Measurements from ENCODE around the gene AKT1.
A peak's percentile ranks its signal among the peaks of the same experiment; 100 is the strongest.

The AKT1 gene

DNA sequence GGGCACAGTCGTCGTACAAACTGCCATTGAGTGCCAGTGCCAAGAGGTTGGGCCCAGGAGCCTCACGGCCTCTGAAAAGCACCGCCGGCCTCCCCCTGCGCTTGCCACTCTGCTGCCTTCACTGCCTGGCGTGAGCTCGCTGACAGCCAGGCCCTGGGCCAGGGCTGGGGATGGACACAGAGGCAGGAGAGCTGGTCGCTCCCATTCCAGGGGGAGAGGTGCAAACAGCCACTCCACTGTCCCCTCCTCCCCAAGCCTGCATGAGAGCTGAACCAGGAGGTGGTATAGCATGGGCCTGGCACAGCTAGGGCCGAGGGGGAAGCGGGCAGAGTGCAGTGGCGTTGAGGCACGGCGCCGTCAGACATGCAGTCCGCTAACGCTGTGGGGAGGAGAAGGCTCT is 66.9 kb downstream of the AKT1 start:
- DNase-seq (ENCODE audit: extremely low read depth, low read depth) = no peak
- no peak overlapping the region for H3K4me3 ChIP-seq (replicated peaks; ENCODE audit: low read depth, low read length)
- TF ChIP-seq, protein P1, sequence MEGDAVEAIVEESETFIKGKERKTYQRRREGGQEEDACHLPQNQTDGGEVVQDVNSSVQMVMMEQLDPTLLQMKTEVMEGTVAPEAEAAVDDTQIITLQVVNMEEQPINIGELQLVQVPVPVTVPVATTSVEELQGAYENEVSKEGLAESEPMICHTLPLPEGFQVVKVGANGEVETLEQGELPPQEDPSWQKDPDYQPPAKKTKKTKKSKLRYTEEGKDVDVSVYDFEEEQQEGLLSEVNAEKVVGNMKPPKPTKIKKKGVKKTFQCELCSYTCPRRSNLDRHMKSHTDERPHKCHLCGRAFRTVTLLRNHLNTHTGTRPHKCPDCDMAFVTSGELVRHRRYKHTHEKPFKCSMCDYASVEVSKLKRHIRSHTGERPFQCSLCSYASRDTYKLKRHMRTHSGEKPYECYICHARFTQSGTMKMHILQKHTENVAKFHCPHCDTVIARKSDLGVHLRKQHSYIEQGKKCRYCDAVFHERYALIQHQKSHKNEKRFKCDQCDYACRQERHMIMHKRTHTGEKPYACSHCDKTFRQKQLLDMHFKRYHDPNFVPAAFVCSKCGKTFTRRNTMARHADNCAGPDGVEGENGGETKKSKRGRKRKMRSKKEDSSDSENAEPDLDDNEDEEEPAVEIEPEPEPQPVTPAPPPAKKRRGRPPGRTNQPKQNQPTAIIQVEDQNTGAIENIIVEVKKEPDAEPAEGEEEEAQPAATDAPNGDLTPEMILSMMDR (IDR thresholded peaks at IDR 0.05; ENCODE audit: low read depth, low read length, missing control alignments) = no peak

DNA sequence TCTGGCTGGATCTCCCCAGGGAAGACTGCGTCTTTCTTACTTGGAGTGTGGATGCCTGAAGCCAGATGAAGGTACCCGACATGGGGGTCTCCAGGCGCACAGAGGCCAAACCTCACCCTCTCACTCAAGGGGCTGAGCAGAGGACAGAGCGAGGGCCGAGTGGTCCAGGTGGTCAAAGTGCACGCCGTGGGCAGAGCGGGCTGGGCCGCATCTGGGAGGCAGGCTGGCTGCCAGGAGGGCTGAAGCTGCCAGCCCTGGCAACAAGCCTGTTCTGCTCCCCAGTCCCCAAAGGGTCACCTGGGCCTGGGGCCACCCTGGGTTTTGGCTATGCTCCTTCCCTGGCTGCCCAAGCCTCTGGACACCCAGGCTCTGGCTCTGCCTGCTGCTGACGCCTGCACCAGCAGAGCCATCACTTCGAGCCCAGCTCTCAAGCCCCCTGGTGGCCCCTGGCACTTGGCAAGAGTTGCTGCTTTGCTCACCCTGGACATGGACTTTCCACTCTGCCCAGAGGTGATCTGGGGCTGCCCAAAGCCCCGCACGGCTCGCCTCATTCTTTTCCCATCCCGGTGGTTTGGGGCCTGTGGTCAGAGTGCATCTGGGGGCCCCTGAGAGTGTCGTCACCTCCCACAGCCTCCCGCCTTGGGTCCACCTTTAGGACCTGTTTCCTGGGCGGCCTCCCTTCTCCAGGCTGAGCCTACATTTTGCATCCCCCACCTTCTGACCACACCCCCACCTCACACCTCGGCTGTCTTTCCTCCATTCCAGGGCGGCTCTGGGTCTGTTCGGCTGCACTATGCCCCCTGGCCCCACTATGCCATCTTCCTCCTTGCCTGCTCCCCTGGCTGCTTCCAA is 68.7 kb downstream of the AKT1 start:
- no peak for DNase-seq (ENCODE audit: extremely low read depth, low read depth)
- no peak overlapping the region for H3K4me3 ChIP-seq (replicated peaks; ENCODE audit: low read depth, low read length)
- TF ChIP-seq, protein P1 (IDR thresholded peaks at IDR 0.05; ENCODE audit: low read depth, low read length, missing control alignments) = no peak

DNA sequence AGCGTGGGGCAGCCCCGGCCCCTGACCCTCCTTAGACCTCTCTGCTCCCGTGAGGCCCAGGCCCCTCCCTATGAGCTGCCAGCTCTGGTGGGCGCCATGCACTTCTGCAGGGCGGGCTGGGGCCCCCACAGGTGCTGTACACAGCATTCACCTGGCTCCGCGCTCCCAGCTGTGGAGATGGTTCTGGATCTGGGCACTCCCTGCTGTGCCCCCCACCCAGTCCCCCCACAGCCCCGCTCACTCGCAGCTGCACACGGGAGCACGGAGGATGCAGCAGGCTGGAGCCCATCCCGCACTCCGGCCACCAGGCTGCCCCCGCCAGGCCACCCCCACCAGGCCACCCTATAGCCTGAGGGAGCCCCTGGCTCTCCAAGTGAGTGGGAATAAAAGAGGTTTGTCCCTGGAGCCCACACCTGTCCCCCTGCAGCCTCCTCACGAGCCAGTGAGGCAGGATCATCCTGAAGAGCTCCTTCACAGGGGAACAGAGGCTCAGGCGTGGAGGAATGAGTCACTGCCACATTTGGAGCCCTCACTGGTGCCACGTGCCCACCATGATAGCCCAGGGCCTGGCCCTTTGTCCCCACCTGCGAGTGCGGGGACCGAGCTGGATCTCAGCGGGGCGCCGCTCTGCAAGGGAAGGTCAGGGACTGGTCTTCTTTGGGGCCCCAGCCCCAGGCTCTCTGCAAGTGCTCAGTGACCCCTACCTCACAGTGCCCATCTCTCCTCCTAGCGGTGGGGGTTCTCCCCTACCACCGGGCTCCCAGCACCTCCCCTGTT is 69.6 kb downstream of the AKT1 start:
- DNase-seq (ENCODE audit: extremely low read depth, low read depth) = no peak
- H3K4me3 ChIP-seq (replicated peaks; ENCODE audit: low read depth, low read length) = no peak overlapping the region
- TF ChIP-seq, protein P1 (IDR thresholded peaks at IDR 0.05; ENCODE audit: low read depth, low read length, missing control alignments) = no peak

DNA sequence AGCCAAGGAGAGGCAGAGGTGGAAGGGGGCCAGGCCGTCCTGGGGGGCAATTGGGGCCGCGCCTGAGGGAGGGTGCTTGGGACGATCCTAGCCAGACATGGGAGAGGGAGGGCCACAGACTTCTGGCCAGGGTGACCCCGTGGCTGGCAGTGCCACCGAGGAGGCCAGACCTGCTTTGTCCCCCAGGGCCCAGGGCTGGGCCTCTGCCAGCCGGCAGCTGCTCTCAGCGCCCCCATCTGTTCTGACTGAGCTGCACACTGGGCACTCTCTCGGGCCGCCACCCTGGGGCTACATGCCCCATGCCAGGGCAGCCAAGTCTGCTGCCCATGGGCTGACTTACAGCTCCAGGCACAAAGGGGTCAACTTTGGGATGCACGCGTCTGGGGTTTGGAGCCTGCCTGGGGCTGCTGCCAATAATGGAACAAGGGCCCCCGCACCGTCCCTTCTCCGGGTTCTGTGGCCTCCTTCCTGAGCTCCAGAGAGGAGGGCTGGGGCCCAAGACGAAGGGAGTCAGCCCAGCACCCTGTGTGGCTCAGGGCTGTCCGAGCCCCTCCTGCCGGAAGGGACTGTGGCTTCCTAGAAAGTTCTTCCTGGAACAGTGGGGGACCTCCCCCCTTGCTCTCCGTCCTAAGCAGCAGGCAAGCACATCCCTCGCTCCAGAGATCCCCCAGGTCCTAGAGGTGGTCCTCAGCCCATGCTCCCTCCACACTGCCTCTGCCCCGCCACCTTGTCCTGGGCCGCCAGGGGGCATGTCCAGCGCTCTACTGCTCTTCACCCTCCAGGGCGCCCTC is 70.4 kb downstream of the AKT1 start:
- DNase-seq (ENCODE audit: extremely low read depth, low read depth) = no peak
- no peak overlapping the region for H3K4me3 ChIP-seq (replicated peaks; ENCODE audit: low read depth, low read length)
- TF ChIP-seq, protein P1 (IDR thresholded peaks at IDR 0.05; ENCODE audit: low read depth, low read length, missing control alignments) = peak; percentile 37

DNA sequence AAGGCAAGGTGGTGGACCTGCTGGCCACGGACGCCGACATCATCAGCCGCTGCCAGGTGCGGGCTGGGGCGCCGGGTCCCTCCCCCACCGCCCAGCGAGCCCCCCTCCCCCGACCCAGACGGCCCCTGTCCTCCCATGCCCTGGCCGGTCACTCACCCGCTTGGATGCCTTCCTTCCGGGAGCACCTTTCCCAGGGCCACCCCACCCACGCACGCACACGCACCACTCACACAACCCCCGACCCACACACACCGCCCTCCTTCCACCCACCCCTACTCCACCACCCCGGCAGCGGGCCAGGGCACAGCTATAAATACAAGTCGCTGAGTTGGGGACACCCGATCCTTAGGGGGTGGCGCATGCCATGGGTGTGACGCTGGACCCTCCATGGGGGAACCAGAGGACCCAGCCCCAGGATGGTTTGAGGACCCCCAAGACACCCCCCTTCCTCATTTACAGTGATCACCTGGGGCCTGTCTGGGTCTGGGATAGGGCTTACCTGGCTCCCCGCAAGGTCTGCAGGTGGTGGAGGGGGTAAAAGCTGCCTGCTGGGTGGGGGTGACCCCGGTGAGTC is 71.1 kb downstream of the AKT1 start:
- TF ChIP-seq, protein P1 (IDR thresholded peaks at IDR 0.05; ENCODE audit: low read depth, low read length, missing control alignments) = no peak
- DNase-seq (ENCODE audit: extremely low read depth, low read depth) = no peak
- H3K4me3 ChIP-seq (replicated peaks; ENCODE audit: low read depth, low read length) = peak overlapping the region; percentile 24; the same call in 1 of the 2 replicates
